Left lobe of liver (tissue), 2 donors: ENCODE measurements around the gene MACO1. TPM values are rescaled to one million over a fixed set of nuclear protein-coding genes. Genes with fewer than 3 reads are reported as not detected.

Experiments used
- ATAC-seq: fragments of 200-7000 bp; cut with Tn5 transposase; one replicate; pipeline ENCODE4 v1.9.1; 2020; ENCODE audit warnings: mild to moderate bottlenecking, moderate library complexity
- DNase-seq: peaks from one replicate; pipeline ENCODE4 v3.0.0-alpha.2; 2020; ENCODE audit warnings: low spot score
- total RNA-seq: library from RNA; stranded (reverse); gene quantifications from one replicate; pipeline ENCODE4 v1.2.1, GENCODE V29; 2021
- donor health status: DM: no; HTN: no; CAD: no; lungs with moderate emphysema.
- donor health status: DM: no; HTN: yes; CAD: no.

Gene MACO1
- total RNA-seq, 1 donor from 2014 or later: 34.0 TPM

DNA sequence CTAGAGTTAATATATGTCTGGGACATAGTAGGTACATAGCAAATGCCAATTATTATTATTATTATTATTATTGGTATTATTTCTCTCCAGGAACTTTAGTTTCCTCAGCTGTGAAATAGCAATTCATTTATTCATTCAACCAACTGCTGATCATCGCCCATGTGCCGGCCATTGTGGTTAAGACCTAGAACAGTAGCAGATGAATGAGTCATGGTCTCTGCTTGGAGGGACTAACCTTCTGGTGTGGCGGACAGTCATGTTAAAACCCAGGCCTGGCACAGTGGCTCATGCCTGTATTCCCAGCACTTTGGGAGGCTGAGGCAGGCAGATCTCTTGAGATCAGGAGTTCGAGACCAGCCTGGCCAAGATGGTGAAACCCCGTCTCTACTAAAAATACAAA lies 88.9 kb downstream of the MACO1 start:
- ATAC-seq (no peak), DNase-seq (no peak)

- ATAC-seq: peak; percentile 86
- no peak for DNase-seq
Observed at GRCh38 chr1:25520446-25521061, 89.9 kb downstream of the MACO1 start.

DNA sequence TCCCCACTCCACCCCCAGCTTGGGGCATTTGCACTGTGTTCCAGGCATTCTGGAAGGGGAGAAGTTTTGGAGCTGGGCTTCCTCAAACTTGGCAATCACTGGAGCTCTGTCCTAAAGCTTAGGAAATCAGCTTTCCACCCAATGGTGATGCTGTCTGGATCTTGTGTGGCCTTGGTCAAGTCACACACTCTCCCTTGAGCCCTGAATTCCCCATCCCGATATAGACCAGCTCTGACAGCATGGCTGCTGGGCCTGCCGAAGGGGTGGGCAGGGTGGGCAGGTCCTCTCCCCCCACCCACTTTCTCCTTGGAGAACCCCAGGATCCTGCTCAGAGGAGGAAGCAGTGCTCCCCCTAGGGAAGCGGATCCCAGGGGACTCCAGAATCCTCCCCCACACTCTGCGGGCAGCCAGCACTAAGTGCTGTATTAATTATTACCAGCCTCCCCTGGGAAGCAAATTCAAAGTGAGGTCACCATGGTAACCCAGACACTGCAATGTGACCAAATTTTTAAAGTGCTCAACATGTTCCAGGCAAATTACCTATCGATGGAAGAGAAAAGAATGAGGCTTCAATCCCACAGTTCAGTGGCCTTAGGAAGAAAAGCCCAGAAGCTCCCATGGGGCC lies 91.4 kb downstream of the MACO1 start:
- ATAC-seq: no peak

DNA sequence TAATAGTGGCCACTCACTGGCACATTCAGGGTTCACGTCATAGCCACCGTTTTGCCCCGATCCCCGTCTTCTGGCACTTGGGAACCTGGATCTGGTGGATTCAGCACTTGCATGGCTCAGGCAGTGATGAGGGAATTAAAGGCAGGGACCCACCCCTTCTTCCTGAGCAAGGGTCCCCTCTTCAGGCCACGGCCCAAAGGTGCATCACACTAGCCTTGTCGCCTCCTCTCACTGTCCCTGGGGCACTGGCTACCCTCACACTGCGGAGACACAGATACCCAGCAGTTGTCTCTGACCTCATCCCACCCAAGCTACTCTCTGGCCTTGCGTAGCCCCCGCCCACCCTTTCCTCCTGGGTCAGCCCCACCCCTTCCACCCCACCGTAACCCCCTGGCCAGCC lies 92.8 kb downstream of the MACO1 start:
- no peak for DNase-seq
- ATAC-seq: peak; percentile 33

More for the DNA sequence above, 91.4 kb downstream of the MACO1 start:
- no peak for DNase-seq

- DNase-seq (no peak), ATAC-seq (no peak)
Observed at GRCh38 chr1:25524568-25525360, 94.1 kb downstream of the MACO1 start.

- no peak for ATAC-seq
- no peak for DNase-seq
Observed at GRCh38 chr1:25525361-25525688, 94.6 kb downstream of the MACO1 start.

DNA sequence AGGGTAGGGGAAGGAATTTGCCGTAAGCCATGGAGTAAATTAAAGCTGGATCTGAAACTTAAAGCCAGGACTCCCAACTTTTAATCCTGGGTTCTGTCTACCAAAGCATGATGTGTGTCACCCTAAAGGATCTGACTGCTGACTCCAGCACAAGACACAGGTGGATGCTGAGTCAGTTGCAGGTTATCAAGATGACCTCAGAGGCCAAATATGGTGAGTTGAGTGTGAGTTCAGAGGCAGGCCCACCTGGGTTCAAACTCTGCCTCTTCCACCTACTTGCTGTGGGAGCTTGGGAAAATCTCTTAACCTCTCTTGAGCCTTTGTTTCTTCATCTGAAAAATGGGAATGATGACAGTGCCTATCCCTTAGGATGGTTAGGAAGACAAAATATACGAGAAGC lies 96.1 kb downstream of the MACO1 start:
- DNase-seq (no peak), ATAC-seq (no peak)

DNA sequence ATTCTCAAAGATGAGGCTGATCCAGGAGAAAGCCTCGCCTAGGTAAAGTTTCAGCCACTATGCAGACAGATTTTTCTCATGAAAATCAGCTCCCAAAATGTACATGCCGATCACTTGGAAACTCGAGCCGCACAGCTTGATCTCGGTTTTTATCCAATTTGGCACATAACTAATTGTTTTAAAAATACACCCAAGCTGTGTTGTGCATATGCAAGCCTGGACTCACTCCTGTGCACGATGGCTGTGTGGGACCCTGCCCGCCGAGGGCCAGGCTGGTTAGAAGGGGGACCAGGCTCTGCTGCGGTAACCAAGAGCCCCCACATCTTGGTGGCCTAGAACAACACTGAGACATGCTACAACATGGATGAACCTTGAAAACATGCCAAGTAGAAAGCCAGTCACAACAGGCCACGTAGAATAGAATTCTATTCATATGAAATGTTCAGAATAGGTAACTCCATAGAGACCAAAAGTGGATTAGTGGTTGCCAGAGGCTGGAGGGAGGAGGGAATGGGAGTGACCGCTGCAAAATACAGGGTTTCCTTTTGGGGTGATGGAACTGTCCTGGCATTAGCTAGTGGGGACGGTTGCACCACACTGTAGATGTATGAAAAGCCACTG lies 96.6 kb downstream of the MACO1 start:
- ATAC-seq (no peak), DNase-seq (no peak)

DNA sequence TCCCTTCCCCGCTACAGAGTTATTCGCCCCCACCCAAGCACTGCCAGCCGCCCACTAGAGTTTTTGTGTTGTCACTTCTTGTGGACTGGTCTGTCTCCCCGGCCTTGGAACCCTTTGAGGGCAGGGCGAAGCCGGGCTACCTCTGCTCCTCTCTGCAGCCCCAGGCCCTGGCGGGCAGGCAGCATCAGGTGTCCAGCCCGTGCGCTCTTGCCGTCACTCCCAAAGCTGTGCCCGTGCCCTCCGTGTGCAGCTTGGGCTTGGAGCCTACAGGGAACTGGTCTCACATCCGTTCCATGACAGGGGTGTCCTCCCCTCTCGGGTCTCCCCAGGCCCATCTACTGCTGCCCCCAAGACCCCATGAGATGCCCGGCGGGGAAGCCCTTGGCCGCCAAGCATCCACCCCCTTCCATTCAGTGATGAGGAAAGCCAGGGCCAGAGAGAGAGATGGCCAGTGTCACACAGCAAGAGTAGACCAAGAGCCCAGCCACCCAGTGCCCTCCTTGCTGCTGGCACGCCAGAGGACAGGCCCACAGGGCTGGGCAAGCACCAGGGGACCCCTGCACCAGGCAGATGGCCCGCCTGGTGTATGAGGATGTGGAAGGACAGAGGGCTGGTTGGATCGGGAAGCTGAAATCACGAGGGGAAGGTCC lies 97.4 kb downstream of the MACO1 start:
- no peak for DNase-seq
- no peak for ATAC-seq

DNA sequence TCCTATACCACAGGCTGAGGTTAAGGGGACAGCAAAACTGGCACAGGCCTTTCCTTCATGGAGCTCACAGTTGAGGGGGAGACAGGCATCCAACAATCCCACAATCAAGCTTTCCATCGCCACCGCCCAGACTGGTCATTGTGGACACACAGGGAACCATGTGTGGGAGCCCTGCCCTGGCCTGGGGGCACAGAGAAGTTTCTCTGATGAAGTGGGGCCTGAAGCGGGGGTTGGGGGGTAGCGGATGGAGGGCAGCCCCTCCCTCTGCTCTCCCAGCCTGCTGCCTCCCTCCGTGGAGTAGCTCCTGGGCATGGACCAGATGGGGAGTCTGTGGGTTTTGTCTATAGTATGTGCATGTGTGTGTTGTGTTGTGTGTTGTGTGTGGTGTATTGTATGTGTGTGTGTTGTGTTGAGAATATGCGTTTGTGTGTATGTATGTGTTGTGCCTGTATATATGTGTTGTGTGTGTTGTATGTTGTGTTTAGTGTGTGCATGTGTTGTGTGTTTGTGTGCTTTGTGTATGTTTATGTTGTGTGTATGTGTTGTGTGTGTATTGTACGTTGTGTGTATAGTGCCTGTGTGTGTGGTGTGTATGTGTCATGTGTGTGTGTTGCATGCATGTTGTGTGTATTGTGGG lies 98.3 kb downstream of the MACO1 start:
- ATAC-seq (no peak), DNase-seq (no peak)

DNA sequence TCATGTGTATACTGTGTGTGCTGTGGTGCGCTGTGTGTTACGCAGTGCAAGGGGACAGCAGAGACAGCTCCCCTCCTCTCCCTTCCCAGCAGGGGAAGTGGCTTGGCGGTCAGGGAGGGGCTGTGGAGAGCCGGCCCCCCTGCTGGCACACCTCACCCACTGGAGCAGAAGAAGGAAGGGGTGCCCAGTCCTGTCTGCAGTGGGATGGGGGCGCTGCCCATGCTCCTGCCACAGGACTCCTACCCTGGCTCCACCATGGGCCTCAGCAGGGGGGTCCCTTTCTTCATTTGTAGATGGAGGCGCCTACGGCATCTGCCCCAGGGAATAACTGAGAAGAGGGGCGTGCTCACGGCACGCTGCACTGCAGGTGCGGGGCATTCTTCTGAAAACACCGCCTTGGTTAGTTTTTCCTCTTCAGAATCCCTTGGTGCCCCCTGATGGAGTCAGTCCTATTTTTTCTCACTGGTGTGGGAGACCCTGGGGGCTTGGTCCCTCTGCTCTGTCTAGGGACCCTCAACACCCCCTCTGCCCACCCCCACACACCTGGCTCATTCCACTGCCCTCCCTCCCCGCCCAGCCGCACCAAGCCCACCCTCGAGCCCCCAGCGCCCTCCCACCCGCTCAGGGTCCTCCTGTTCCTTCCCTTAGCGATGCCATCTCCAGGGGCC lies 99.0 kb downstream of the MACO1 start:
- no peak for DNase-seq
- no peak for ATAC-seq

DNA sequence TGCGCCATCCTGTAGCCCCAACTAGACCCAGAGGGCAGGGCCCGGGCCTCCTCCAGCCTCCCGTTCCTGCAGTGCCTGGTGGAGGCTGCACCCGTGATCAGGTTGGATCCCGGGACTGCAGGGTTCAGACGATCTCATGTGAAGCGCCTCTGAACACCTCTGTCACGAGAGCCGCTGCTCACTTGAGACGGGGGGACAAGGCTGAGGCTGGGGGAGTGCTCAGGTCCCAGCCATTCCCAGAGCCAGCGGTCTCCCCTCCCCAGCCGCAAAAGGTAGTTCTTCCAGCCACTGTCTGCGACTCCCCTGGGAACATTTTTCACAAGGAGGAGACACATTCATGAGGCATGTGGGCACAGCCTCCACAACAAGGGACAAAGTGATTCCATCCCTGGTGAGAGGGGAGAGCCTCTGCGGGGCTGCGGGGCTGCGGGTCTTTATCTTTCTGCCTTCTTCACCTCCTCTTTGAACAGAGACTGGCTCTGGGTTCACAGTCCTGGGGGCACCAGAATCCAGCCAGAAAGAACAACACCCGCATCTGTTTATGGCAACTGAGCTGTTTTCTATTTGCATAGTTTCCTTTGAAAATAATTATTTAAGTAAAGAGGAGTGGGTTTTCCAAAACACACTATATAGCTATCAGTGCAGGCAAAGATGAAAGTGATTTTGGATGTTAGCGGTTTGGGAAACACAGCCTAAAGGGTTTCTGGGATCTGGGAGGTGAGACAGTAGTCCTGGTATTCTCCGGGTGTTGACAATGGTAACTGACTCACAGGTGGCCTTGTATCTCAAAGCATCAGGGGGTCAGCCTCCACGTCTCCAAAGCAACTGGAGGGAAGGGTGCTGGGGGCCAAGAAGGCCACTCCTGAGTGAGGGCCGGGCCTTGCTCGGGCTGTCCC lies 99.7 kb downstream of the MACO1 start:
- DNase-seq (no peak), ATAC-seq (no peak)

- ATAC-seq: no peak
- DNase-seq: no peak
Observed at GRCh38 chr1:25531082-25531461, 100.4 kb downstream of the MACO1 start.

DNA sequence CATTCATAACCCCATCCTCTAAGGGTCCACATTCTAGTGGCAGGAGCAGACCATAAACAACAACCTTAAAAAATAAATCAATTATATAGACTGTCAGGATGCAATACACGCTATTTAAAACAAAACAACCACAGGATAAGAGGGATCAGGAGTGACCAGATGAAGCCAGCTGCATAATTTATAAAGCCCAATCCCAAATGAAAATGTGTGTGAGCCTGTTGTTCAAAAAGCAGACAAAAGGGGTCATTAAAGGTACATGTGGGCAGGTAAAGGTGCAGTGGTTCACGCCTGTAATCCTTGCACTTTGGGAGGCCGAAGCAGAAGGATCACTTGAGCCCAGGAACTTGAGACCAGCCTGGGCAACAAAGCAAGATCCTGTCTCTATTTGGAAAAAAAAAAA lies 102.3 kb downstream of the MACO1 start:
- DNase-seq: no peak
- ATAC-seq: no peak

DNA sequence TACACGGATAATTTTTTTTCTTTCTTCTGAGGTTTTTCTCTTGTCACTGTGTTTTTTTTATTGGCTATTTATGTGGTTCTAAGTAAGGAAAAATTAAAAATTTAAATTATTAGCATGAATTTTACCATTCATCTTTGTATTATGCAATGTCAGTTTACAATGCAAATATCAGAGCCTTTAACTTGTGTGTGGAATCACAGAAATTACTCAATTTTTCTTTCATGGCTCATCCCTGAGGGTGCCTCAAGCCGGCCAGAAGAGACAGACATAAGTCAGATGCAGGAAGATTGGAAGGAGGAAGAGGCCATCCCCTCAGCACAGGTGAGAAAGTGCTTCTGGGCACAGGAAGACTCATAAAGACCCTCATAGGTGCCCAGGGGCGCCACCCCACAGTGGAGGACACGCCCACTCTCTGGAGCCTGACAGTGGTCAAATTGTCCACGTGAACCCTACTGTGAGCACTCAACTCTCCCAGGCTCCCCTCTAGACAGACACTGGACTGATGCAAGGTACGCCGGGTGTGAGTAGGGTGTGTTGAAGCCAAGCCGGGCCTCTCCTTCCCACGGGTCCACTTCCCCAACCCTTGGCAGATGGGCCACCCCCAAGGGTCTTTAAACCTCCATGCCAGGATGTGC lies 103.2 kb downstream of the MACO1 start:
- no peak for ATAC-seq
- no peak for DNase-seq

- DNase-seq (no peak), ATAC-seq (no peak)
Observed at GRCh38 chr1:25534410-25534788, 103.7 kb downstream of the MACO1 start.

DNA sequence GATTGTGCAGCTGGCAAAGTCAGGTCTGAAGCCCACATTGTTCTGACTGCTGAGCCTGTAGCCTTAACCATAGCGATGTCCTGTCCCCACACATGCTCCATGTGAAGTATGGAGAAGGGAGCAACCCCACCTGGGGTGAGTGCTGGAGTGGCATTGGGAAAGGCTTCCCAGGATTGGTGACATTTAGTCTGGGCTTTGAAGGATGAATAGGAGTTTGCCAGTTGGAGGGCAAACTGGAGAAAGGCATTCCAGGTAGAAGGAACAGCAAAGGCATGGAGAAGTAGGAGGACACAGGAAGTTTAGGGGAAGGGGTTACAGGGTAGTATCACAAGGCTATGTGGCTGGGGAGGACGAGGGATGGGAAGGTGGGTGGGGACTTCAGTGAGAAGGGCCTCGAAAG lies 105.4 kb downstream of the MACO1 start:
- DNase-seq: no peak
- no peak for ATAC-seq

GRCh38 chr1:25537153-25537831 lies 106.6 kb downstream of the MACO1 start:
- ATAC-seq (no peak), DNase-seq (no peak)
